Activated CD4-positive, CD25-positive, alpha-beta regulatory T cell treated with anti-CD3 and anti-CD28 coated beads, Interleukin-2, amount 50 U/mL, for 16 hours (primary cell): ENCODE measurements around the gene MYH16.
A peak's percentile ranks its signal among the peaks of the same experiment; 100 is the strongest.
"Not testable (repeated sequence)": the region's sequence is repeated elsewhere in the genome, so short reads cannot be mapped to it uniquely, and the experiment has no call there.

Source experiments
- DNase-seq: peaks from one replicate; pipeline ENCODE4 v3.0.0-alpha.2; 2020; ENCODE audit warnings: low read depth, low spot score

Gene MYH16

DNA sequence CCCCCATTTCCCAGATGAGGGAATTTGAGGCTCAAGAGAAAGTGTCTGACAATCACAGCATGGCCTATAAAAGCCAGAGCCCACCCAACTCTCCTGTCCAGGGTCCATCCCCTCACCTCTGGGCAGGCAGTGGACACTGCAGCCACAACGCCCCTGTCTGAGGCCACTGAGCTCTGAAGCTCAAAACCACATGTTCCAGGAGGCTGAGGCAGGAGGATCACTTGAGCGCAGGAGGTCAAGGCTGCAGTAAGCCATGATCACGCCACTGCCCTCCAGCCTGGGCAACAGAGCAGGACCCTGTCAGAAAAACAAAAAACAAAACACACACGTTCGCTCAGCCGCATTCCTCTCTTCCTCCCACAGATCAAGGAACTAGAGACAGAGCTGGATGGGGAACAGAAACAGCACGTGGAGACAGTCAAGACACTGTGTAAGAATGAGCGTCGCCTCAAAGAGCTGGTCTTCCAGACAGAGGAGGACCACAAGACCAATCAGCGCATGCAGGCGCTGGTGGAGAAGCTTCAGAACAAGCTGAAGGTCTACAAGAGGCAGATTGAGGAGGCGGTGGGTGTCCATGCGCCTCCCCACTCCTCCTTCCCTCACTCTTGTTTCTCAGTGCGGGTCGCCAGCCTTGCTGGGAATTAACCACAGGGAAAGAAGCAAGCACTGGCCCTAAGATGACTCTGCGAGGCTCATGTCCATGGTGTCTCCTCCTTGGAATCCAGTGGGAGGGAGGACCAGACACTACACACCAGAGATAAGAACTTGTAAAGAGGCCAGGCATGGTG is 33.0 kb downstream of the MYH16 start:
- DNase-seq = no peak

DNA sequence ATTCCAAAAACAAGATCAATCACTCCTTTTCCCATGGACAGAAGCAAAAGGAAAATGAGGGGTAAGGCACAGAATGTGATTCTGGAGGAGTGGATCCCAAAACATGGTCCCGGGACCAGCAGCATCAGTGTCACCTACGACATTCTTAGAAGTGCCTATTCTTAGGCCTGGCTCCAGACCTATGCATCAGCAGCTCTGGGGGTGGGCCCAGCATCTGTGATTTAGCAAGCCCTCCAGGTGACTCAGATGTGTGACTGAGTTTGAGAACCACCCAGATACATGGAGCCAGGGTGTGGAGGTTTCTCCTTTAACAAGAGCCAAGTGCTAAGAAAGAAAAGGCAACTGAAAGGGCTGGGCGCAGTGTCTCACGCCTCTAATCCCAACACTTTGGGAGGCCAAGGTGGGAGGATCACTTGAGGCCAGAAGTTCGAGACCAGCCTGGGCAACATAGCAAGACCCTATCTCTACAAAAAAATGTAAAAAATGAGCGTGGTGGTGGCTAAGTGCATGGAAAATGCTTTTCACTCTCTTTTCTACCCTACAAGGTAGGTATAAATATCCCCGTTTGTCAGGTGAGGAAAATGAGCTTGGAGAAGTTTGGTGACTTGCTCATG is 35.9 kb downstream of the MYH16 start:
- DNase-seq = no peak

DNA sequence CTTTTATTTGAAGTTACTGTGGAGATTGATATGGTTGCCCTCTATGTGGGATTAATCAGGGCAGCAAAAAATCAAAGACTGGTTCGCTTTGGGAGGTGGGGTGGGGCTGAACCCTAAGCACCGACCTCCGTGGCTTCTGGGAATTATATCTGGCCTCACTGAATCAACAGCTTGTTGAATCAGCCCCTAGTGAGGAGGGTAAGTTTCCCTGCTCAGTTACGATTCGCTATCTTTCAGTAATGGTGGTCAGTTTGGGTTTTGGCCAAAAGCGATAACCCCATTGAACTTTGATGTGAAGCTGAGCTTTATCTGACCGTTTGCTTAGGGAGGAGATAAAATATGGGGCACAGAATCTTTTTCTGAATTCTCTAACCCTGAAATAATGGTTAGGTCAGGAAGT is 36.5 kb downstream of the MYH16 start:
- DNase-seq = no peak

DNA sequence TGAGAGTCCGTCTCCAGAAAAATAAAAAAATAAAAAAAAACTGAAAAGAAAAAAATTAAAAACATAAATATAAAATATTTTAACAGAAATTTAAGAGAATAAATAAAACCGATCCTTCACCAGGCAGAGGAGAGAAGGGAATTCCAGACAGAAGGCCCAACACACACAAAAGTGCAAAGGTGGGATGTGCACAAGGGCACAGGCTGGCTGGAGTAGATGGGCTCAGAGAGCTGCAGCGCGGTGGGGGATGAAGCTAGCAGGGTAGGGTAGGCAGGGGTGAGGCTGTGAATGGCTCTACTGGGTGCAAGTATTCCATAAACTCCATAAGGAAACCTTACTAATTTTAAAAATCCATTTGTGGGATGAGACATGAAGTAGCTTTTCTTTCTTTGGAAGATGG is 37.4 kb downstream of the MYH16 start:
- DNase-seq = no peak

DNA sequence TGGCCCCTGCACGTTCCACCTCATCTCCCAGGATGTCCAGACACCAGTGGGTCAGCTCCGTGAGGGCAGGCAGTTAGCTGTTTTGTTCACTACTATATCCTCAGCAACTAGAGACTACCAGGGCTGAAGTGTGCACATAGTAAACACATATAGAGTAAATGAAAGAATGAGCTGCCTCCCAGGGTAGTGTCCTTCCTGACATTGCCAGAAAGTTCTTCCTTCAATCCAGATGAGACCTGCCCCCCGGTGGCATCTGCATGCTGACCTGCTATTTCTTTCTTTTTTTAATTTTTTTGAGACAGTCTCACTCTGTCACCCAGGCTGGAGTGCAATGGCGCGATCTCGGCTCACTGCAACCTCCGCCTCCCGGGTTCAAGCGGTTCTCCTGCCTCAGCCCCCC is 39.1 kb downstream of the MYH16 start:
- no peak for DNase-seq

DNA sequence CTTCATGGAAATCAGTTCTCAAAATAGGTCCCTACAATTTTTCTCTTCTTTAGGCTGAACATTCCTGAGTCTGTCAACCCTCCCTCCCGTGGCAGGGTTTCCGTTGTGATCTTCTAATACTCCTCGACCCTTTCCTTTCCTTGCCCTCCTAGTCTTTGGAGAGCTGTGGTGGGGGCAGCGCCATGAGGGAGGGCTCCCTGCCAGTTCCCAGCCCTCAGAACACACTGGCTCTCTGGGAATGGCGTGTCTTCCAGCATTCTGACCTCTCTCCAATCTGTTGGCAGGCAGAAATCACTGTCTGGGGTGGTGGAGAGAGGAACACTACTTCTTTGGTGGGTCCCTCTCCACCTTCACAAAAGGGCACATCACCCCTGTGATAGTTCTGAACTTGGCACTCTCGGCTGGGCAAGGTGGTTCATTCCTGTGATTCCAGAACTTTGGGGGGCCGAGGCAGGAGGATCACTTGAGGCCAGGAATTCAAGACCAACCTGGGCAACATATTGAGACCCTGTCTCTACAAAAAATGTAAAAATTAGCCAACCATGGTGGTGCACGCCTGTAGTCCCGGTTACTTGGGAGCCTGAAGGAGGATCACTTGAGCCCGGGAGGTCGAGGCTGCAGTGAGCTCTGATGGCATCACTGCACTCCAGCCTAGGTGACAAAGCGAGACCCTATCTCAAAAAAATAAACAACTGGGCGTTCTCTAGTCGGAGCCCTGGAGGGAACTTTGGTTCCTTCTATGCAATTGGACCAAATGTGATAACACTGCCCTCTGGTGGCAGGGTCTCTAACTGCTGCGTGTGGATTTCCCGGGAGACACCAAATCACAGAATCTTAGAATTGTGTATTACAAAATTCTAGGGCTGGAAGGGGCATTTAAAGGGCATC is 39.9 kb downstream of the MYH16 start:
- DNase-seq = peak; percentile 60

DNA sequence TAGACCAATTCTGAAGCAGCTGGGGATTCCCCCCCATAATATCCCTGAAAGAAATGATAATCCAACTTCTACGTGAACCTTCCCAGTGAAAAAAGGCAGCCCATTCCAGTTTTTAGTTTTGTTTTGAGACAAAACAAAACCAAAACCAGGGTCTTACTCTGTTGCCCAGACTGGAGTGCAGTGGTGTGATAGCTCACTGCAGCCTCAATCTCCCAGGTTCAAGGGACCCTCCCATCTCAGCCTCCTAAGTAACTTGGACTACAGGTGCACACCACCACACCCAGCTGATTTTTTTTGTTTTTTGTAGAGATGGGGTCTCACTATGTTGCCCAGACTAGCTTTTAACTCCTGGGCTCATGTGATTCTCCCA is 40.5 kb downstream of the MYH16 start:
- no peak for DNase-seq

DNA sequence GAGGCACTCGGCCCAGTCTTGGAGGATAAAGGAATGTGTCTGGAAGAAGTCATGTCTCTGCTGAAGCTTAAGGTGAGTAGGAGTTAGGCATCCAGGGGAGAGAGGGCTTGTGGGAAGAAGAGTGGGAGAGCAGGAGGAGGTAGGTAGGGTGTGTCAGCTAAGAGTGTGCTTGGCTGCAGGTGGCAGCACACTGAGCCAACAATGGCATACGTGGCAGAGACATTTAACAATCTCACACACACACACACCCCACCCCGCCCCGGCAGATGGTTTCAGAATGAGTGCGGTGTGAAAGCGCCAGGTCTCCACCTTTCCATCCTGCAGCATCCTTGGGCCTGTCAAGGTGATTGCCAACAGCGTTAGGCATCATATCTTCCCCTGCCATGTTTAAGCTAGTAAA is 41.9 kb downstream of the MYH16 start:
- DNase-seq = no peak

DNA sequence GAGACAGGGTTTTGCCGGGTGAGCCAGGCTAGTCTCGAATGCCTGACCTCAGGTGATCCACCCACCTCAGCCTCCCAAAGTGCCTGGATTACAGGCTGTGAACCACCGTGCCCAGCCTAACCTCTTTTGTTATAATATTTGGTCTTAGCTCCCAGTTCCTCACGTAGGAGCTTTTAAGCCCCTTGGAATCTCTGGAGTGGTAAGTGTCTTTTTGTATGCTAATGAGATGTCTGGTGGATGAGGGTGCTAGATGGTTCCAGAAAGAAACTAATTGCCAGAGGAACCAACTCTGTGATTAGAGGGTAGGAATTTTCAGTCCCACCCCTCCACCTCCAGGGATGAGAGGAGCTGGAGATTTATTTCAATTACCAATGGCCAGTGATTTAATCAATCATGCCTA is 47.7 kb downstream of the MYH16 start:
- no peak for DNase-seq

DNA sequence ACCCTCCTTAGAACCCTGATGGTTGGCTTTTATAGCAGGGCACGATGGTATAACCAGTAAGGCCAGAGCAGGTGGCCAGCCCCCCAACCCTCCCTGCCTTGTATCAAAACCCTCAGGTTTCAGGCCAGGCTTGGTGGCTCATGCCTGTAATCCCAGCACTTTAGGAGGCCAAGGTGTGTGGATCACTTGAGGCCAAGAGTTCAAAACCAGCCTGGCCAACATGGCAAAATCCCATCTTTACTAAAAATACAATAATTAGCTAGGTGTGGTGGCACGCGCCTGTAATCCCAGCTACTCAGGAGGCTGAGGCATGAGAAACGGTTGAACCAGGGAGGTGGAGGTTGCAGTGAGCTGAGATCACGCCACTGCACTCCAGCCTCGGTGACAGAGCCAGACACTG is 50.0 kb downstream of the MYH16 start:
- DNase-seq = not testable (repeated sequence)

DNA sequence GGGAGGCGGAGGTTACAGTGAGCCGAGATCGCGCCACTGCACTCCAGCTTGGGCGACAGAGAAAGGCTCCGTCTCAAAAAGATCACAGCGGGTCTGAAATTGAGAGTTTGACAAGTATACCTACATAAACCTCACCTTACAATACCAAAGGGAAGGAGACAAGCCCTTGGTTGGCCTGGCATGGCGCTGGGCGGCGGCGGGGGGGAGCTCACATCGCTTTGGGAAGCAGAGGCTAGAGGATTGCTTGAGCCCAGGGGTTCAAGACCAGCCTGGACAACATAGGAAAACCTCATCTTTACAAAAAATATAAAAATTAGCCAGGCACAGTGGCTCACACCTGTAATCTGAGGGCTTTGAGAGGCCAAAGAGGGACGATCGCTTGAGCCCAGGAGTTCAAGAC is 51.9 kb downstream of the MYH16 start:
- no peak for DNase-seq

DNA sequence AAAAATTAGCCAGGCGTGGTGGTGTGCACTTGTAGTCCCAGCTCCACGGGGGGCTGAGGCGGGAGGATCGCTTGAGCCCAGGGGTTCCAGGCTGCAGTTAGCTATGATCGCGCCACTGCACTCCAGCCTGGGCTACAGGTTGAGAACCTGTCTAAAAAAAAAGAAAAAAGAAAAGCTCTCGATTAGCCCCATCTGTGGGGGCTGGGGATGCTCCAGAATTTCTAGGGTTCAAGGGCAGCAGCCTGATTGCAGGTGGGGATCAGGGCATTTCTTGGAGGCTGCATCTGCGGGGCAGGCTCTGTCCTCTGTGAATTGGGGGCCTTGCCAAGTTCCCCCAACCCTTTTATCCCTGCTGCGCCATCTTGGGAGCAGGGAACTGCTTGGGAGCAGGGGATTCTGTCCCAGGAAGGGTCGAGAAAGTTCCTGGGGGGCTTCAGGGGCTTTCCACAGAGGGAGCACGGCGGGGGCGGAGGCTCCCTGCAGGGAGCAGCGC is 52.4 kb downstream of the MYH16 start:
- DNase-seq = no peak

DNA sequence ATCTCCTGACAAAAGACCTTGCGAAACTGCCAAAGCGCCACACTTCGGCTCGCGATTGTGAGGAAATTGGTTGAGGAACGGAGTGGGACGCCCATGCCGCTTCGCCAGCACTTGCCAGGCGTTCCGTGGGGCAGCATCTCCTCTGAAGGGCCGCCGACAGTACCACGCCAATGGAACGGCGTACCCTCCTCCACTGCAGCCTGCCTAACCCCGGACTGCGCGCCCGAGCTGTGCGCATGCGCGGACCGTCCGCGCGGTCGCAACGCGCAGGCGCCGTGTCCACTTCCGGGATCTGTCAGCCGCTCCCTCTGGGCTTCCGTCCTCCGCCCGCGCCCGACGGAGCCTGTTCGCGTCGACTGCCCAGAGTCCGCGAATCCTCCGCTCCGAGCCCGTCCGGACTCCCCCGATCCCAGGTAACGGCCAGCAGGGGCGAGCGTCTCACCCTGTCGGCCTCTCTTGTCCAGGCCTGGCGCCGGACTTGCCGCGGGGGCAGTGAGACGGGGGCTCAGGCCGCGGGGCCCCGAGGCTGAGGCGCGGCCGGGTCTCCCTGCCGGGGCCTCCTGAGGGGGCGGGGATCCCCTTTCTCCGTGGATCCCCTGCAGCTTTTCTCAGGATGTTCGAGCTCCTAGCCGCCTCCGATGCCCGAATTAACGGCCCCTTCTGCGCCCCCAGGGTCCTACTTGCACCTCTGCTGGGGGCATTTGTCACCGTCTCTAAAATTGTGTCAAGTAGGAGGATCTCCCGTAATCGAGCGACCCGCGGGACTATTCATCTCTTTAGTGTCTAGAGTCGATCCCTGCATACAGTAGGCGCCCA is 53.2 kb downstream of the MYH16 start, which contains the start of gene ARPC1A:
ARPC1A (plus strand) TSS at position 307 of the 816 bp plus-strand sequence. CDS start 7,456 bp downstream, outside the sequence.
- peak; percentile 81 for DNase-seq

DNA sequence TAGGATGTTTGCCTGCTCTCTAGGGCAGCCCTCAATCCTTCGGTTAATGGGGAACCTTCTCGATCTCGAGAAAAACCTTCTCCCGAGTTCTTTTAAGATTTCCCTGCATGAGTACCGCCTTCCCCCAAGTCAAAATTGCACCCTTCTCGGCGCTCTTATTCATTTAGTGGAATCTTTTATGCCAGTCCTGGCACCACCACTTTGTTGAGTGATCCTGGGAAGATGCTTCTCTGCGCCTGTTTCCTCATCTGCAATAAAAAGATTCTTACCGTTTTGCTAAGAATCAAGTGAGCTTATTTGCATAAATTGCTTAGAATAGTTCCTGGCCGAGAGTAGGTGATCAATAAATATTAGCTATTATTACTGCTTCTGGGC is 53.8 kb downstream of the MYH16 start:
- no peak for DNase-seq

DNA sequence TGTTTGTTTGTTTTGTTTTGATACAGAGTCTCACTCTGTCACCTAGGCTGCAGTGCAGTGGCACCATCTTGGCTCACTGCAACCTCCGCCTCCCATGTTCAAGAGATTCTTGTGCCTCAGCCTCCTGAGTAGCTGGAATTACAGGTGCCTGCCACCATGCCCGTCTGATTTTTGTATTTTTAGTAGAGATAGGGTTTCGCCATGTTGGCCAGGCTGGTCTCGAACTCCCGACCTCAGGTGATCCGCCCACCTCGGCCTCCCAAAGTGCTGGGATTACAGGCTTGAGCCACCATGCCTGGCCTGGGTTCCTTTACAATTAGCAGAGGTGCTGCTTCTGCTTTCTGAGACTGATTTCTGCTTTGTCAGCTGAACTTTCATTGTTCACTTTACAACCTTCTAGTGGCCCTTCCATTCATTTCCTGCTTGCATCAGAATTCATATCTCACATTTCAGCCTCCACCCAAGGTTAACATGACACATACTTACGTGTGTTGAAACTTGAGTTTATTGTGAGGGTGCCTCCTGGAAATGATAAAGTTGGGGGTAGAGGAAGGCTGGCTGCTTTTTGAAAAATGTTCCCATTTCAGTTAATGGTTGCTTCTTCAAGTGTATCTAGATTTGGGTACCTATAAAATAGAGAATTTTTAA is 57.8 kb downstream of the MYH16 start:
- not testable (repeated sequence) for DNase-seq

DNA sequence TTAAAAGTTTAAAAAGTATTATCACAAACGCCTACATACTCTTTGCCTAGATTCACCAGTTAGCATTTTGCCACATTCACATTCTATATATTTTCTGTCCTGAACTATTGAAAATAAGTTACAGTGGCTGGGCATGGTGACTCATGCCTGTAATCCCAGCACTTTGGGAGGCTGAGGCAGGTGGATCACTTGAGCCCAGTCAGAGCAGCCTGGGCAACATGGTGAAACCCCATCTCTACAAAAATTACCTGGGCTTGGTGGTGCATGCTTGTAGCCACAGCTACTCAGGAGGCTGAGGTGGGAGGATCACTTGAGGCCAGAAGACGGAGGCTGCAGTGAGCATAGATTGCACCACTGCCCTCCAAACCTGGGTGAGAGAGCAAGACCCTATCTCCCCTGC is 58.4 kb downstream of the MYH16 start:
- no peak for DNase-seq

DNA sequence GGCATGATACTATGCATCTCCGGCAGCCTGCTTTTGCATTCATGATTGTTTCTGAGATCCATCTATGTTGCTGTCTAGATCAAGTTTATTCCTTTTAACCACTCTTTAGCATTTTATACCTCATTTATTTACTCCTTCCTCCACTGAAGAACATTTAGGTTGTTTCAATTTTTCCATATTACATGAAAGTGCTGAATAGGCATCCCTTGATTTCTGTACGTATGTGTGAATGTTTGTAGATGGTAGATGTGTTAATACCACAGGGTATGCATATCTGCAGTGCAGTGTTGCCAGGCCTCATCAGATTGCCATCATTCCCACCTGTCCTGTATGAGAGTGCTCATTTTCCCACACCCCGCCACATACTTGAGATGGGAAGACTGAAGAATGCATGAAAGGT is 67.0 kb downstream of the MYH16 start:
- no peak for DNase-seq

DNA sequence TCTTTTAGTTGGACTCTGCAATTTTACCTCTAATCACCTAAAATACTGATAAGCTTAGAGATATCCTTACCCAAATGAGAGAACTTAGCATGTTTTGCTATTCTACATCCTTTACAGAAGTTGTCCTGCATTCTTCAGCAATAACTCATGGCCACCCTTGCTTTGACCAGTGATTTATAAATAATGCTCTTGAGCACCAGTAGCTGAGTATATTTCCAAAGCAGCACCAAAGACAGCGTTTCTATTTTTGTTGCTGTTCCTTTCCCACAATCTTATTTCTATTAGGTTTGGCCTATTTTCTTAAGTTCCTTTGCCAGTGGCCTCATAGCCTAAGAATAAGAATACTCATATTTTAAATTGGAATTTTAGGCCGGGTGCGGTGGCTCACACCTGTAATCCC is 68.0 kb downstream of the MYH16 start:
- no peak for DNase-seq

DNA sequence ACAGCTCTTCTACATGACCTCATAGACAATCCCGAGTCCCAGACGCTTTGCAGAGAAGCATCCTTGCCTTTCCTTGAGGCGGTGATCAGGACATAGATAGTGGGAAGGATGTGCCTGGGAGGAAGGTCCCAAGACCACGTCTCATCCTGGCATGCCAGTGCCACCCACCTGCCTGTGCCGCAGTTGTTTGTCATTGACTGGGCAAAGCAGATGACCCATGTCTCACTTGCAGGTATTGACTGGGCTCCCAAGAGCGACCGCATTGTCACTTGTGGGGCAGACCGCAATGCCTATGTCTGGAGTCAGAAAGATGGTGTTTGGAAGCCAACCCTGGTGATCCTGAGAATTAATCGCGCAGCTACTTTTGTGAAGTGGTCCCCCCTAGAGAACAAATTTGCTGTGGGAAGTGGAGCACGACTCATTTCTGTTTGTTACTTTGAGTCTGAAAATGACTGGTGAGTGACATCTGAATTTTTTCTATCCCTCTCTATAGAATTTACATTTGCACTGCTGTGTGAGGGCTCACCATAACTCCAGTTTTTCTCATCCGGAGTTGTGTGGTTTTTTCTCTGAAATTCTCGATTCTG is 71.5 kb downstream of the MYH16 start:
- no peak for DNase-seq

DNA sequence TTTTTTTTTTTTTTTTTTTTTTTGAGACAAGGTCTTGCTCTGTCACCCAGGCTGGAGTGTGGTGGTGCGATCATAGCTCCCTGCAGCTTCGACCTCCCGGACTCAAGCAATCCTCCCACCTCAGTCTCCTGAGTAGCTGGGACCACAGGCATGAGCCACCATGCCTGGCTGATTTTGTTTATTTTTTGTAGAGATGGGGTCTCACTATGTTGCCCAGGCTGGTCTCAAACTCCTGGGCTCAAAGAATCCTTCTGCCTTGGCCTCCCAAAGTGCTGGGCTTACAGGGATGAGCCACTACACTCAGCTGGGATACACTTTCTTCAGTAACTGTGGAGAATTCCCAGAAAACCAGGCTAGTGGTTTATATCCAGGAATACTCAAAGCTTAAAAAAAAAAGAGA is 78.0 kb downstream of the MYH16 start:
- not testable (repeated sequence) for DNase-seq

DNA sequence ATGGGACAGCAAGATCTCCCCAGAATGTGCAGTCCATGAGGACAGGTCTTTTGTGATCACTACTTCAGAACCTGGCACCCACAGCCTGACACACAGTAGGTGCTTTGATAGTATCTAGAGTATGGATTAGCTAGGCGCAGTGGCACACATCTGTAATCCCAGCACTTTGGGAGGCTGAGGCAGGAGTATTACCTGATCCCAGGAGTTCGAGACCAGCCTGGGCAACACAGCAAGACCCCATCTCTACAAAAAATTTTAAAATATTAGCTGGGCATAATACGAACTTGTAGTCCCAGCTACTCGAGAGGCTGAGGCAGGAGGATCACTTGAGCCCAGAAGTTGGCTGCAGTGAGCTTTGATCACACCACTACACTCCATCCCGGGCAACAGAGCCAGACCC is 79.6 kb downstream of the MYH16 start:
- DNase-seq = no peak
